ENCODE measurements around the gene LRMDA.

GRCh38 chr10:75755528-75755927, 324.1 kb downstream of the LRMDA start:
- TF ChIP-seq CTCF (IDR thresholded peaks at IDR 0.05), result no peak
- no peak for TF ChIP-seq POLR2A (IDR thresholded peaks at IDR 0.05)

Data from adrenal gland (tissue), 5 donors.